Uterus (tissue), 4 donors: ENCODE measurements around the gene MPP7. TPM values are rescaled to one million over a fixed set of nuclear protein-coding genes. Genes with fewer than 3 reads are reported as not detected.

Experiments
- DNase-seq, 2 donors: peaks; one replicate each; pipeline ENCODE4 v3.0.0-alpha.2; 2019 to 2020
- H3K27ac ChIP-seq, 2 donors: fragments of 200-600 bp; sonication (generic); 1 replicate in 1 of 2; 2 replicates in 1 of 2; pipeline ENCODE4 v1.5.1; 2016 to 2018
- H3K27me3 ChIP-seq, 2 donors: fragments of 200-600 bp; sonication (generic); one replicate each; pipeline ENCODE4 v1.5.1; 2018 to 2019; ENCODE audit warnings: control low read depth in 1 of 2
- H3K36me3 ChIP-seq, 2 donors: fragments of 200-600 bp; sonication (generic); one replicate each; pipeline ENCODE4 v1.5.1; 2019; ENCODE audit warnings: control low read depth in 1 of 2
- H3K4me1 ChIP-seq, 2 donors: fragments of 200-600 bp; sonication (generic); one replicate each; pipeline ENCODE4 v1.5.1; 2018 to 2019; ENCODE audit warnings: control low read depth in 1 of 2
- H3K4me3 ChIP-seq, 2 donors: fragments of 200-600 bp; sonication (generic); 1 replicate in 1 of 2; 2 replicates in 1 of 2; pipeline ENCODE4 v1.5.1; 2018 to 2019; ENCODE audit warnings: mild to moderate bottlenecking in 1 of 2
- H3K9me3 ChIP-seq, 2 donors: fragments of 200-600 bp; sonication (generic); one replicate each; pipeline ENCODE4 v1.5.1; 2019; ENCODE audit warnings: control low read depth in 1 of 2
- POLR2A ChIP-seq, 2 donors: fragments of 450-650 bp; IDR thresholded peaks; one replicate each; pipeline ENCODE4 v1.6.1; 2016; ENCODE audit warnings: antibody characterized with exemption in 2 of 2, mild to moderate bottlenecking in 1 of 2, moderate library complexity in 1 of 2
- intact Hi-C: fragments of 100-400 bp; cut with DNase I; formaldehyde crosslinking; loops from one replicate; pipeline ENCODE4 v1.15.1; 2023; ENCODE audit warnings: low total_unique reads
- total RNA-seq, 4 donors: library from RNA; depleted of rRNA in 3 of 4; stranded (reverse); fragments of >200 nt in 3 of 4; gene quantifications; one replicate each; pipeline versions ENCODE4 v1.1.0 to v1.2.4, GENCODE V29; 2014 to 2023
- TF ChIP-seq, protein P1 (sequence below), 4 experiments: fragments of 200-600 bp in 2 of 4; fragments of 450-650 bp in 2 of 4; sonication (generic) in 2 of 4; IDR thresholded peaks; one replicate each; pipeline ENCODE4 v1.5.1; 2016 to 2019; ENCODE audit warnings: antibody characterized with exemption in 4 of 4, mild to moderate bottlenecking in 2 of 4, moderate library complexity in 1 of 4
- donor health status: DM: yes; HTN: yes; CAD: no.

Gene MPP7
- total RNA-seq, 4 donors from 2014 or later: 3.6 to 18.0 (median 13.1) TPM

DNA sequence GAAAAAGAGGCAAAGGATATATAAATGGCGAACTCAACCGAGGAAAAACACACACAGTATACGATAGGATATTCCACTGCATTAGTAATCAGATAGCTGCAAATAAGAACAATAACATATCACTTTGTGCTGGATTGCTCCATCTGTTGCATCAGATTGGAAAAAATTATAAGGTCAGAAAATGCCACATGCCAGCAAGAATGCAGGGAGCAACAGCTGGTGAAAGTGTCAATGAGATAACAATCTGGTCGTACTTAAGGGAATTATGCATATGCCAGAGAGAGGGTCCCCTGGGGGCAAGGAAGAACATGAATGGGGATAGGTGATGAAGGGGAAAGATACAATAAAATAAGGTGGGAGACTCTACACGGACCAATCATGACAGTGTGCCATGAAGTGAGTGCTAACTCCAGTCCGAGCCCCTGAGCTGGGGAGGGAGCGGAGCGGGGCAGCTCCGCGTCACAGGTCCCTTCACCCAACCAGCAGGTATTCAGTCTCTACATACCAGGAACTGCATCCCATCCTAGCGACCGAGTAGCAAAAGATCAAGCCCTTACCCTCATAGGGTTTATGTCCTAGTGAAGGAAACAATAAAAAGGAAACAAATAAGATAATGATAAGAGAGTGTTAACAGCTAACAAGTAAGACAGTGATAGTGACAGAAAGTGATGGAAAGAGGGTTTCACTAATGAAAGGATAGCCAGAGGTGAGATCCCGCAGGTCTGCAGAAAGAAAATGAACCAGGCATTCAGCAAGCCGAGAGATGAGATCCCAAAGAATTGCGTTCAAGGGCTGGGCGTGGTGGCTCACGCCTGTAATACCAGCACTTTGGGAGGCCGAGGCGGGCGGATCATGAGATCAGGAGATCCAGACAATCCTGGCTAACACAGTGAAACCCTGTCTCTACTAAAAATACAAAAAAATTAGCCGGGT is 9.4 kb downstream of the MPP7 start:
- no peak overlapping the region for H3K4me3 ChIP-seq
- H3K4me1 ChIP-seq: peaks cover 0 to 5% of the 10 kb centered on the region in 2 donors
- no peaks in the 10 kb centered on the region for H3K9me3 ChIP-seq
- TF ChIP-seq, protein P1, sequence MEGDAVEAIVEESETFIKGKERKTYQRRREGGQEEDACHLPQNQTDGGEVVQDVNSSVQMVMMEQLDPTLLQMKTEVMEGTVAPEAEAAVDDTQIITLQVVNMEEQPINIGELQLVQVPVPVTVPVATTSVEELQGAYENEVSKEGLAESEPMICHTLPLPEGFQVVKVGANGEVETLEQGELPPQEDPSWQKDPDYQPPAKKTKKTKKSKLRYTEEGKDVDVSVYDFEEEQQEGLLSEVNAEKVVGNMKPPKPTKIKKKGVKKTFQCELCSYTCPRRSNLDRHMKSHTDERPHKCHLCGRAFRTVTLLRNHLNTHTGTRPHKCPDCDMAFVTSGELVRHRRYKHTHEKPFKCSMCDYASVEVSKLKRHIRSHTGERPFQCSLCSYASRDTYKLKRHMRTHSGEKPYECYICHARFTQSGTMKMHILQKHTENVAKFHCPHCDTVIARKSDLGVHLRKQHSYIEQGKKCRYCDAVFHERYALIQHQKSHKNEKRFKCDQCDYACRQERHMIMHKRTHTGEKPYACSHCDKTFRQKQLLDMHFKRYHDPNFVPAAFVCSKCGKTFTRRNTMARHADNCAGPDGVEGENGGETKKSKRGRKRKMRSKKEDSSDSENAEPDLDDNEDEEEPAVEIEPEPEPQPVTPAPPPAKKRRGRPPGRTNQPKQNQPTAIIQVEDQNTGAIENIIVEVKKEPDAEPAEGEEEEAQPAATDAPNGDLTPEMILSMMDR (IDR thresholded peaks at IDR 0.05): no peak
- H3K27me3 ChIP-seq: no peaks in the 10 kb centered on the region
- intact Hi-C loops: no loop called here
- no peaks in the 10 kb centered on the region for H3K36me3 ChIP-seq
- no peak for DNase-seq
- H3K27ac ChIP-seq: no peak overlapping the region

DNA sequence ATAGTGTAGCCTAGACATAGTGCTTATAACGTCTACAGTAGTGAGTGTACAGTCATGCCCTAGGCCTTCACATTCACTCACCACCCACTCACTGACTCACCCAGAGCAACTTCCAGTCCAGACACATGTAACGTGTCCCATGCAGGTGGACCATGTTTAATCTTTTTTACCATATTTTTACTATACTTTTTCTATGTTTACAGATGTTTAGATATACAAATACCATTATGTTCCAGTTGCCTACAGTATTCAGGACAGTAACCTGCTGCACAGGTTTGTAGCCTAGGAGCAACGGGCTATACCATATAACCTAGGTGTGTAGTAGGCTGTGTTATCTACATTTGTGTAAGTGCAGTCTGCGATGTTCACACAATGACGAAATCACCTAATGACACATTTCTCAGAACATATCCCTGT is 11.0 kb downstream of the MPP7 start:
- TF ChIP-seq, protein P1 (IDR thresholded peaks at IDR 0.05): no peak
- no peak for TF ChIP-seq POLR2A (IDR thresholded peaks at IDR 0.05)
- Histone ChIP-seq H3K36me3 (no peaks in the 10 kb centered on the region), H3K9me3 (no peaks in the 10 kb centered on the region), H3K27me3 (no peaks in the 10 kb centered on the region), H3K4me3 (no peak overlapping the region), H3K4me1 (peaks cover 0 to 5% of the 10 kb centered on the region in 2 donors), H3K27ac (no peak overlapping the region)
- DNase-seq: no peak
- intact Hi-C loops: no loop called here

DNA sequence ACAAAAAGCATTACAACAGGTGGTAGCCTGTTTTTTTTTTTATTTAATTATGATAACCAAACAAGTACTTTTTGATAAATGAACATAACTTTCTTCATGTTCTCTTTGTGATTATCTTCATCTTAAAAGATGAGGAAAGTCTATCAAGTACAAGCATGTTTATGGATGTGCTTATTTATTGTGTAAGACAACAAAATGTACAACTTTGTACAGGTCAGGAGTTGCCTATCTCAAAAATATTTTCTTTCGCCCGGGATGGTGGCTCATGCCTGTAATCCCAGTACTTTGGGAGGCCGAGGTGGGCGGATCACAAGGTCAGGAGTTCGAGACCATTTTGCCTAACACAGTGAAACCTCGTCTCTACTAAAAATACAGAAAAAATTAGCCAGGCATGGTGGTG is 17.0 kb downstream of the MPP7 start:
- Histone ChIP-seq H3K27ac (no peak overlapping the region), H3K4me1 (no peaks in the 10 kb centered on the region), H3K9me3 (no peaks in the 10 kb centered on the region), H3K4me3 (no peak overlapping the region), H3K27me3 (no peaks in the 10 kb centered on the region), H3K36me3 (no peaks in the 10 kb centered on the region)
- DNase-seq: no peak
- intact Hi-C loops: no loop called here
- TF ChIP-seq, protein P1 (IDR thresholded peaks at IDR 0.05): no peak
- TF ChIP-seq POLR2A (IDR thresholded peaks at IDR 0.05): no peak

DNA sequence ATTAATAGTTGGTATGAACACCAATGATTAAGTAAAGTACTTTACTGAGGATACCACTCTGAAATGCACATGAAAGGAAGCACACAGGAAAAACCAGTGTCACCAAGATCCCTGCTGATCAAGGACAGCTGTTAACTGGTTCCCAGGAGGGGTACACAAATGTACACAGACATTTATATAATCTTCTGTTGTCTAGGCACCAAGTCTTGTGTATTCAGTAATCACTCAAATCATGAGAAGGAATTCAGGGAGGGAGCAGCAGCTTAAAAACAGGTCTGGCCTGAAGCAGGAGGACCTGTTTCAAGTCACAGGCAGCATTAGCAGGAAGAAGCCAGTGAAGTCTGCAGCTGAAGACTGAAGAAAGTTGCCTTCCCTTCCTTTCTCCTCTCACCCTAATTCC is 18.7 kb downstream of the MPP7 start:
- Histone ChIP-seq H3K9me3 (no peaks in the 10 kb centered on the region), H3K4me3 (no peak overlapping the region), H3K4me1 (no peaks in the 10 kb centered on the region), H3K36me3 (no peaks in the 10 kb centered on the region), H3K27me3 (no peaks in the 10 kb centered on the region), H3K27ac (no peak overlapping the region)
- TF ChIP-seq POLR2A (IDR thresholded peaks at IDR 0.05): no peak
- TF ChIP-seq, protein P1 (IDR thresholded peaks at IDR 0.05): no peak
- DNase-seq: no peak
- intact Hi-C loops: no loop called here

DNA sequence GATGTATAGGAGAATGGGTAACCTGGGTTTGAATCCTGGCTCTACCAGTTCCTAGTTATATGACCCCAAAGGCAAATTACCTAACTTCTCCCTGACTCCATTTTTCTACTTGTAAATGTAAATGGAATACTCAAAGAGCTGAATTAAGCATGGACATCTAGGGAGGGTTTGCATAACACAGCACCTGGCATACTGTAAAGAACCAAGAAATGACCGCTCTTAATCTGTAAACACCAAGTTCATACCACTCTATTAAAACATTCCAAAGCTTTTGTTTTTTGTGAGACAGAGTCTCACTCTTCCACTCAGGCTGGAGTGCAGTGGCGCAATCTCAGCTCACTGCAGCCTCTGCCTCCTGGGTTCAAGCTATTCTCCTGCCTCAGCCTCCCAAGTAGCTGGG is 19.6 kb downstream of the MPP7 start:
- H3K4me3 ChIP-seq: no peak overlapping the region
- DNase-seq: no peak
- no peaks in the 10 kb centered on the region for H3K4me1 ChIP-seq
- intact Hi-C loops: no loop called here
- TF ChIP-seq, protein P1 (IDR thresholded peaks at IDR 0.05): no peak
- no peak for TF ChIP-seq POLR2A (IDR thresholded peaks at IDR 0.05)
- H3K27ac ChIP-seq: no peak overlapping the region
- H3K9me3 ChIP-seq: no peaks in the 10 kb centered on the region
- no peaks in the 10 kb centered on the region for H3K27me3 ChIP-seq
- no peaks in the 10 kb centered on the region for H3K36me3 ChIP-seq
